Neuronal stem cell (in vitro differentiated cells): ENCODE results near the gene CREG1.

Source experiments
- DNase-seq: peaks from one replicate; pipeline ENCODE4 v3.0.0-alpha.2; 2013; ENCODE audit warnings: low spot score
- H2AFZ ChIP-seq: one replicate; pipeline ENCODE4 v1.6.1; 2013; ENCODE audit warnings: mild to moderate bottlenecking, low read length, inconsistent platforms
- H2AK5ac ChIP-seq: 2 replicates; pipeline ENCODE4 v1.6.1; 2013; ENCODE audit warnings: low read depth, mild to moderate bottlenecking, inconsistent platforms, low read length, moderate library complexity, mixed read lengths
- H2BK120ac ChIP-seq: 2 replicates; pipeline ENCODE4 v1.6.1; 2013; ENCODE audit warnings: low read depth, mild to moderate bottlenecking, inconsistent platforms, low read length, moderate library complexity, mixed read lengths
- H2BK12ac ChIP-seq: one replicate; pipeline ENCODE4 v1.6.1; 2013; ENCODE audit warnings: low read length, inconsistent platforms
- H2BK15ac ChIP-seq: 2 replicates; pipeline ENCODE4 v1.6.1; 2013; ENCODE audit warnings: mild to moderate bottlenecking, low read length, inconsistent platforms, mixed read lengths
- H2BK5ac ChIP-seq: one replicate; pipeline ENCODE4 v1.6.1; 2013; ENCODE audit warnings: inconsistent platforms, mild to moderate bottlenecking, low read length, moderate library complexity
- H3K14ac ChIP-seq: one replicate; pipeline ENCODE4 v1.6.1; 2013; ENCODE audit warnings: low read length, inconsistent platforms
- H3K18ac ChIP-seq: 2 replicates; pipeline ENCODE4 v1.6.1; 2013; ENCODE audit warnings: low read length, inconsistent platforms
- H3K23ac ChIP-seq: 2 replicates; pipeline ENCODE4 v1.6.1; 2013; ENCODE audit warnings: low read depth, mild to moderate bottlenecking, mixed read lengths, low read length, inconsistent platforms; ENCODE audit not compliant: poor library complexity
- H3K27ac ChIP-seq: replicated peaks from 3 replicates; pipeline ENCODE4 v1.5.1; 2013; ENCODE audit warnings: low read length, inconsistent platforms
- H3K27me3 ChIP-seq, 3 experiments: 2 replicates each; pipeline ENCODE4 v1.6.1; 2013; ENCODE audit warnings: low read length in 3 of 3, mild to moderate bottlenecking in 2 of 3, inconsistent platforms in 1 of 3, low read depth in 1 of 3, mixed read lengths in 1 of 3, moderate library complexity in 1 of 3; ENCODE audit not compliant: control insufficient read depth in 3 of 3, insufficient read depth in 3 of 3
- H3K36me3 ChIP-seq, 2 donors: replicated peaks in 1 of 2; 2 replicates each; pipeline ENCODE4 v1.6.1; 2013; ENCODE audit warnings: low read length in 2 of 2; ENCODE audit not compliant: control insufficient read depth in 2 of 2, insufficient read depth in 2 of 2
- H3K4ac ChIP-seq: 2 replicates; pipeline ENCODE4 v1.6.1; 2013; ENCODE audit warnings: inconsistent platforms, mild to moderate bottlenecking, low read length, moderate library complexity
- H3K4me1 ChIP-seq, 2 donors: 1 replicate in 1 of 2; 2 replicates in 1 of 2; pipeline ENCODE4 v1.6.1; 2013; ENCODE audit warnings: low read length in 2 of 2, low read depth in 1 of 2; ENCODE audit not compliant: control insufficient read depth in 2 of 2, insufficient read depth in 1 of 2
- H3K4me2 ChIP-seq: one replicate; pipeline ENCODE4 v1.6.1; 2013; ENCODE audit warnings: mild to moderate bottlenecking, low read length, inconsistent platforms; ENCODE audit not compliant: insufficient read depth, poor library complexity, severe bottlenecking
- H3K4me3 ChIP-seq, 2 donors: 2 replicates each; pipeline ENCODE4 v1.5.1; 2013; ENCODE audit warnings: low read length in 2 of 2, mild to moderate bottlenecking in 2 of 2, inconsistent platforms in 1 of 2, moderate library complexity in 1 of 2
- H3K79me1 ChIP-seq: one replicate; pipeline ENCODE4 v1.6.1; 2013; ENCODE audit warnings: low read depth, mild to moderate bottlenecking, inconsistent platforms, low read length, moderate library complexity
- H3K9ac ChIP-seq: one replicate; pipeline ENCODE4 v1.6.1; 2013; ENCODE audit warnings: mild to moderate bottlenecking, low read depth, low read length, inconsistent platforms; ENCODE audit not compliant: poor library complexity
- H3K9me3 ChIP-seq, 2 donors: replicated peaks in 1 of 2; 2 replicates each; pipeline versions ENCODE3 to v1.6.1; 2013; ENCODE audit warnings: low read length in 2 of 2, mild to moderate bottlenecking in 2 of 2, inconsistent platforms in 1 of 2, low read depth in 1 of 2, mixed read lengths in 1 of 2, moderate library complexity in 1 of 2; ENCODE audit not compliant: control insufficient read depth in 2 of 2, insufficient read depth in 1 of 2
- H4K8ac ChIP-seq: one replicate; pipeline ENCODE4 v1.6.1; 2013; ENCODE audit warnings: low read depth, mild to moderate bottlenecking, inconsistent platforms, low read length, moderate library complexity
- H4K91ac ChIP-seq: one replicate; pipeline ENCODE4 v1.6.1; 2013; ENCODE audit warnings: low read length, low read depth, mild to moderate bottlenecking, inconsistent platforms; ENCODE audit not compliant: poor library complexity
- WGBS, 2 donors: extraction: QIAGEN DNeasy Blood & Tissue Kit; methylation state at CpG; one replicate each; pipeline ENCODE4 v1.1.7; 2013; ENCODE audit warnings: missing lambda C conversion rate in 2 of 2, mixed read lengths in 1 of 2; ENCODE audit not compliant: insufficient read length in 2 of 2, insufficient replicate concordance in 1 of 2; ENCODE audit errors: extremely low coverage in 2 of 2; 5-methylcytosine and 5-hydroxymethylcytosine counted together

CREG1 gene

DNA sequence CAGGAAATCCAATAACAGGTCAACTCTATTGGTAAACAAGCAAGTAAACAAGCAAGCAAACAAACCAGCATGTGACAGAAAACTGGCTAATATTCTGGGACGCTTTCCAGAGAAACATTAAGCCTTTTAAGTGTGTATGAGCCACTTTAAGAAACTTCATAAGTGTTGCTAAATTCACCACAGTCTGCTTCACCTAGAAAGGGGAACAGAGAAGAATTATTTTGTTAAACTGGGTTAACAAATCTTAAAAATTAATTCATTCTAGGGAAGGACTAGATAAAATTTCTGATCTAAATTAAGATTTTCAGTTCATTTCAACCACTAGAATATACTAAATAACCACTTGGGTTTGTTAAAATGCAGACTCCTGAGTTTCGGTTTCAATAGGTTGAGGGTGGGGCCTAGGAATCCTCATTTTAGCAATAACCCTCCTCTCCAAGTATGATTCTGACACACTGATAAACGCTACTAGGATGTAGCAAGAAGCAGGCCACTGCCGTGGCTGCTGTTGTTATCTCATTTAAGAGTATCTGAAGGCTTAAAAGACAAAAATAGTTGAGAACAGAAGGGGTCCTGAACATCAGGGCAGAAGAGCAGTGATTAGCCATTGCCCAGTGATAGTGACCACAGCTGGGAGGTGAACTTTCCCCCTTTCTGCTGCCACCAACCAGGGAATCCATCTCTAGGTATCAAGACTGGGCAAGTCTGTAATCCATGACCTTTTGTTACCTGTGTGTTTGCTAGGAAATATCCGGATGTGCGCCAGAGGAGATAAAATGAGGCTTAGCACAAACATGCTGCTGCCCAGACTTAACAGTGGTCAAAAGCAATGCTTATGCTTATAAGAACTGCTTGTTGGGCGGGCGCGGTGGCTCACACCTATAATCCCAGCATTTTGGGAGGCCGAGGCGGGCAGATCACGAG, 11.2 kb downstream of the CREG1 start:
- Histone ChIP-seq H3K4me2 (no peak overlapping the region), H3K4ac (no peak overlapping the region), H2AFZ (no peak overlapping the region), H3K18ac (no peak overlapping the region), H2BK15ac (no peak overlapping the region), H3K9ac (no peak overlapping the region), H3K9me3 (no peaks in the 10 kb centered on the region), H3K4me1 (peaks cover 0 to 1% of the 10 kb centered on the region in 2 donors), H3K27me3 (no peaks in the 10 kb centered on the region), H3K27ac (no peak overlapping the region), H3K4me3 (no peak overlapping the region), H3K36me3 (peaks cover 2 to 29% of the 10 kb centered on the region in 2 donors), H4K8ac (no peak overlapping the region), H2AK5ac (no peak overlapping the region), H2BK12ac (no peak overlapping the region), H3K23ac (no peak overlapping the region), H3K14ac (no peak overlapping the region), H2BK120ac (no peak overlapping the region), H3K79me1 (no peaks in the 10 kb centered on the region), H2BK5ac (no peak overlapping the region), H4K91ac (no peak overlapping the region)
- no peak for DNase-seq
- WGBS, 2 donors: no CpG with 5 or more reads among the region's 12 CpGs

DNA sequence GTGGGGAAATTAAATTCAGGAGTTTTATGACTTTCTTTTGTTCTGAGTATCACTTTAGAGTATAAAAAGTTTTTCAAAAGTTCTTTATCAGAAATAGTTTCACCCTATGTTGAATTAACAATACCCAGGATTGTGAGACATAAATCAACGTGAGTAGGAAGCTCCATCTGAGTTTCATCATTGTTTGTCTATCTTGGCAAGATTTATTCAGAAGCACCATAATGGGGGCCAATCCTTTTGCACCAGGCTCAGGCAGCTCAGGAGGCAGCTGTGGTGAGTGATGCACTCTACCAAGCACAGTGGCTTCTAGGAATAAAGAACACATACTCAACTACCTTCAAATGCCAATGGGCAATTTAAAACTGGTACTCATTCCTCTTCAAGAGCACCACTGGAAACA, 12.0 kb downstream of the CREG1 start:
- H4K91ac ChIP-seq: no peak overlapping the region
- H3K23ac ChIP-seq: no peak overlapping the region
- H3K79me1 ChIP-seq: no peaks in the 10 kb centered on the region
- no peak overlapping the region for H3K27ac ChIP-seq
- H3K9ac ChIP-seq: no peak overlapping the region
- WGBS, 2 donors: no CpG with 5 or more reads among the region's 1 CpG
- DNase-seq: no peak
- no peak overlapping the region for H2AFZ ChIP-seq
- H2BK5ac ChIP-seq: no peak overlapping the region
- no peak overlapping the region for H4K8ac ChIP-seq
- no peak overlapping the region for H3K4me2 ChIP-seq
- no peaks in the 10 kb centered on the region for H3K9me3 ChIP-seq
- no peak overlapping the region for H2BK15ac ChIP-seq
- no peak overlapping the region for H3K4me3 ChIP-seq
- H3K14ac ChIP-seq: no peak overlapping the region
- H3K18ac ChIP-seq: no peak overlapping the region
- no peak overlapping the region for H3K4ac ChIP-seq
- H2BK12ac ChIP-seq: no peak overlapping the region
- H2AK5ac ChIP-seq: no peak overlapping the region
- no peaks in the 10 kb centered on the region for H3K27me3 ChIP-seq
- peaks cover 2 to 21% of the 10 kb centered on the region in 2 donors for H3K36me3 ChIP-seq
- no peak overlapping the region for H2BK120ac ChIP-seq
- peaks cover 0 to 1% of the 10 kb centered on the region in 2 donors for H3K4me1 ChIP-seq

DNA sequence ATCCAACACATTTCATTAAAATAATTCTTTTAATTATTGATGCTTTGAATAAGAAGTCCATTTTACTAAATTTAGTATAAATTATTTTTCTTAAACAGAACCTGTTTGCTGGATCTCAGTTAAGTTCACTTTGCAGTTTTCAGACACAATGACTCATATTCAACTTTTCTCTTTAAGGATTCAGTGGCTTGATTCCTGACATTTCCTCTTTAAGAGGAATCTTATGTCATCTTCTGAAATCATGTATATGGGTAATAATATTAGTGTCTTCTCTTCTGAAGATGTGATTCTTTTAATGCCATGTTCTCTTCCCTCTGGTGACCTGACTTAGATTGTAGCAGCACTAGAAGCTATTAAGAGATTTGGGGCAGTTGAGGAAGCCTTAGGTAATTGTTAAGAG, 12.6 kb downstream of the CREG1 start:
- Histone ChIP-seq H4K8ac (no peak overlapping the region), H3K23ac (no peak overlapping the region), H3K18ac (no peak overlapping the region), H3K4me3 (no peak overlapping the region), H2AK5ac (no peak overlapping the region), H3K14ac (no peak overlapping the region), H3K36me3 (peaks cover 2 to 18% of the 10 kb centered on the region in 2 donors), H3K4me2 (no peak overlapping the region), H4K91ac (no peak overlapping the region), H3K4me1 (peaks cover 0 to 1% of the 10 kb centered on the region in 2 donors), H3K27me3 (no peaks in the 10 kb centered on the region), H3K27ac (no peak overlapping the region), H2BK15ac (no peak overlapping the region), H2BK5ac (no peak overlapping the region), H2BK12ac (no peak overlapping the region), H2BK120ac (no peak overlapping the region), H3K79me1 (no peaks in the 10 kb centered on the region), H3K4ac (no peak overlapping the region), H3K9ac (no peak overlapping the region), H3K9me3 (no peaks in the 10 kb centered on the region), H2AFZ (no peak overlapping the region)
- DNase-seq: no peak

DNA sequence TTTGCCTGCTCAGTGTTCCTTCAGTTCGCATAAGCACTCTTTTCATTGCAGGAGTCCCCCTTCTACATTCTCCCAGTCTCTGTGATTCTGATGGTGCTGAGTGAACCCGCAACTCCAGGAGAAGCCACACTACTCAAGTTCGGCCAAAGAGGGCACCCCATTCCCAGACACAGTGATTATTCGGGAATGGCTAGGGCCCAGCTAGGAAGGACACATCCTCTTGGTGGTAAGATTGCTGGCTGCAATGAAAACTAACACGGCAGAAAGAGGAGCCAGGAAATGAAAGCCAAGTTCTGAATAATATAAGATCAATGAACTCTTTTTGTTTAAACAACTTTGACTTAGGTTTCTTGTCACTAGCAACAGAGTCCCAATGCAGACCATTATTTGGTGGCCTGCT, 14.9 kb downstream of the CREG1 start:
- Histone ChIP-seq H3K4me1 (peaks cover under 1 to 1% of the 10 kb centered on the region in 2 donors), H3K4ac (no peak overlapping the region), H2BK120ac (no peak overlapping the region), H3K9ac (no peak overlapping the region), H4K91ac (no peak overlapping the region), H3K4me3 (no peak overlapping the region), H2AFZ (peak overlapping the region; percentile 50), H2BK5ac (no peak overlapping the region), H2BK15ac (no peak overlapping the region), H3K4me2 (no peak overlapping the region), H3K14ac (no peak overlapping the region), H2BK12ac (no peak overlapping the region), H3K27me3 (no peaks in the 10 kb centered on the region), H3K23ac (no peak overlapping the region), H3K18ac (no peak overlapping the region), H3K36me3 (peaks cover 0 to 2% of the 10 kb centered on the region in 2 donors), H3K9me3 (no peaks in the 10 kb centered on the region), H3K79me1 (no peaks in the 10 kb centered on the region), H2AK5ac (no peak overlapping the region), H4K8ac (no peak overlapping the region), H3K27ac (no peak overlapping the region)
- no peak for DNase-seq
- no CpG with 5 or more reads among the region's 5 CpGs for WGBS, 2 donors
